HG02938 (cell line): Measurements from ENCODE around the gene ZNF644.
"Not testable (repeated sequence)": the region's sequence is repeated elsewhere in the genome, so short reads cannot be mapped to it uniquely, and the experiment has no call there.

Experiments
- ATAC-seq: cut with Tn5 transposase; IDR thresholded peaks from one replicate; pipeline ENCODE4 v1.9.1; 2021; ENCODE audit warnings: mild to moderate bottlenecking, moderate library complexity; ENCODE audit not compliant: unreplicated experiment

ZNF644 gene

GRCh38 chr1:91021686-91022517 lies at the start of gene ZNF644:
ZNF644 (minus strand) TSS chr1:91022035; CDS start chr1:90982353, 39,682 bp downstream.
- peak; percentile 75 for ATAC-seq

GRCh38 chr1:91070298-91070697 lies 48.5 kb upstream of the ZNF644 start:
- ATAC-seq, result no peak

DNA sequence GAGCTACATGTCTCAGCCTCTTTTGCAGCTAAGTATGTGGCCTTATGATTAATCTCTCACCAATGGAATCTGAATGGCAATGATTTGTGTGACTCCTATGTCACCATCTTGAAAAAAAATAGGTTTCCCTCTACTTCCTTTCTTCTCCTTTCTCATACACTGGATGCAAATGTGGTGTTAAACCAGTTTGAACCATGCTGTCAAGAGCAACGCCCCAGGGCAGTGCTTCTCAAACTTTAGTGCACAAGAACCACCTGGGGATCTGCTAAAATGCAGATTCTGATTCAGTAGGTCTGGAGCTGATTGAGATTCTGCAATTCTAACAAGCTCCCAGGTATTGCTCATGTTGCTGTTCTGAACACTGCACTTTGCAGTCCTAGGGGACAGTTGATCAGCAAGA lies 44.7 kb upstream of the ZNF644 start:
- no peak for ATAC-seq

GRCh38 chr1:91065337-91065736 lies 43.5 kb upstream of the ZNF644 start:
- ATAC-seq, result no peak

GRCh38 chr1:91063403-91063802 lies 41.6 kb upstream of the ZNF644 start:
- not testable (repeated sequence) for ATAC-seq

- no peak for ATAC-seq
These were observed 37.3 kb upstream of the ZNF644 start for GRCh38 chr1:91059157-91059556.

GRCh38 chr1:91057784-91058183 lies 35.9 kb upstream of the ZNF644 start:
- ATAC-seq, result no peak

DNA sequence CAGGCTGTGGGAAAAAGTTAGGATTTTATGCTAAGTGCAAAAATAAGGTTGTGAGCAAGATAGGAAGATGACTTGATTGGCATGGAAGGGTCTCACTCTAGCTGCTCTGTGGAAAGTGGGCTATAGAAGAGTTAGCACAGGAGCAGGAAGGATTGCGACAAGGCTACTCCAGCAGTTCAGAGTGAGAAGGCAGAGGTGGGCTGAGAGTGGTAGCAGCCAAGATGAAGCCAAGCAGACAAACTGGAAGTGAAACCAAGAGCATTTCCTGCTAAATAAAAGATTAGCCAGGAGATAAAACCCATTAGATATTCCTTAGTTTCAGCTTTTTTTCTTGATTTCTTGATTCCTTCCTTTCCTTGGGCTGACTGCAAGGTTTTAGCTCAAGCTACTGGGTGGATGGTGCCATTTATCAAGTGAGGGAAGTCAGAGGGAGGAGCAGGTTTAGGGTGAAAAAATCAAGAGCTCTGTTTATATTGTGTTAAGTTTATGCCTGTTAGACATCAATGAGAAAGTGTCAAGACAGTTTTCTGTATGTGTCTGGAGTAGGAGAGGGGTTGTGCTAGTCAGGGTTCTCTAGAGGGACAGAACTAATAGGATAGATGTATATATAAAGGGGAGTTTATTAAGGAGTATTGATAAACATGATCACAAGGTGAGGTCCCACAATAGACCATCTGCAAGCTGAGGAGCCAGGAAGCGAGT lies 33.1 kb upstream of the ZNF644 start:
- ATAC-seq, result peak; percentile 80

DNA sequence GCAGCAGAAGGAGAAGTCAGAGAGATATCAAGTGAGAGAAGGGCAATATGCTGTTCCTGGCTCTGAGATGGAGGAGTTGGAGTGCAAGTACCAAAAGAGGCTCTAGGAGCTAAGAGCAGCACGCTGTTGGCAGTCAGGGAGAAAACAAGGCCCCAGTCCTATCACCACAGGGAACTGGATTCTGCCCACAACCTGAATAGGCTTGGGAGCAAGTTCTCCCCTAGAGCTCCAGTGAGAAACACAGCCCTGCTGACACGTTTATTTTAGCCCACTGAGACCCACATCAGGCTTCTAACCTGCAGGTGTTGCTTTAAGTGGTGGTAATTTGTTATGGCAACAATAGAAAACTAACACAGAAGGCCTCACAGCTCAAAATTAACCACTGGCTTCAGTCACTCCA lies 31.8 kb upstream of the ZNF644 start:
- no peak for ATAC-seq

DNA sequence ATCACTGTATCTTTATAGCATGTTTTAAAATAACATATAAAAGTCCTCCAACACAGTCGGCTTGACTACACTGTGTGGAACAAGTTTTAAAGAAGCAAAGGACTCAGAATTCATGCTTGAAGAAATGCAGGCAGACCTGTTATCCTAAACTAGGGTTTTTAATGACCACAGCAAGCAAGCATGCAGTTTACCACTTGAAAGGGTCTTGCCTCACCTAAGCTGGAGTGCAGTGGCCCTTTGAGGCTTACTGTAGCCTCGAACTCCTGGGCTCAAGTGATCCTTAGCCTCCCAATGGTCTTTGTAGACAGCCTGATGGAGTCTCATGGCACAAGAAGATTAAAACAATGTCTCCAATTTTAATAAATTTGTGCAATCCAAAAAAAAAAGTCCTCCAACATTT lies 27.7 kb upstream of the ZNF644 start:
- ATAC-seq, result not testable (repeated sequence)

DNA sequence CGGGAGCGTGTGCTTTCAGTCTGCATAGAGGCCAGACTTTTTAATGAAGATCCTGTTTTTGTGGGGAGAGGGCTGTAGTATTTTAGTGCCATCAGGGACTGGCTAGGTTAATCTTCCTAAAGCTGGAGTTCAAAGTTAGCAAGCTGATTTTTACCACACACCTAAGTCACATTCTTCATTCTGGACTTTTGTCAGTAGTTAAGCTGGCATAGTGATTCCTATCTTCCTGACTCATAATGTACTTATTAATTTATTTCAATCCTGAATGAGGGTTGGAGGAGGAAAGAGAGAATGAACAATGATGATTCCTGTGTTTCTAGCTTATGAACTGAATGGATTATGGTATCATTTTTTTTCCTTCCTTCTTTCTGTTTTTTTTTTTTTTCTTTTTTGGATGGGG lies 24.9 kb upstream of the ZNF644 start:
- ATAC-seq, result no peak

- no peak for ATAC-seq
These were observed 23.4 kb upstream of the ZNF644 start for GRCh38 chr1:91045284-91045683.

DNA sequence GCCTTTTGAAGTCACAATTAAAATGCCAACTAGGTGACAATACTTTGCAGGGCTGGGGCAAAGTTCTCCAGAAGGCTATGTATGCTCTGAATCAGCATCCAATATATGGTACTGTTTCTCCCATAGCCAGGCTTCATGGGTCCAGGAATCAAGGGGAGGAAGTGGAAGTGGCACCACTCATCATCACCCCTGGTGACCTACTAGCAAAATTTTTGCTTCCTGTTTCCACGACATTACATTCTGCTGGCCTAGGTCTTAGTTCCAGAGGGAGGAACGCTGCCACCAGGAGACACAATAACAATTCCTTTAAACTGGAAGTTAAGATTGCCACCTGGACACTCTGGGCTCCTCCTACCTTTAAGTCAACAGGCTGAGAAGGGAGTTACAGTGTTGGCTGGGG lies 22.9 kb upstream of the ZNF644 start:
- ATAC-seq, result not testable (repeated sequence)

DNA sequence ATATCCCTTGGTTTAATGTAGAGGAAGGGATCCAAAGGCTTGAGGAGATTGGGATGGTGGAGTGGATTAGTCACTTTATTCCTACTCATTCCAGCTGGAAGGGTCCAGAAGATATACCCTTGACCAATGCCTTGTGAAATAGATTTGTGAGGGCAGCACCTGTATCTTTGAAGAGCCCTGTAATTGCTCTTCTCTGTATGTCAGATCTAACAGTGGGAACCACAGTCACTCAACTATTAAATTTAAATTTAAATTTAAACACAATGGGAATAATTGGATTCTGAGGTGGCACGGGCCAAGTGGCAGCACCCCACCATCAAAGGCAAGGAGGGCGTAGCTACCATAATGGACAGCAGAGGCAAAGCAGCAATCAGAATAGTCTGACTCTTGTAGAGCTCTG lies 20.5 kb upstream of the ZNF644 start:
- ATAC-seq, result not testable (repeated sequence)

- ATAC-seq, result no peak
These were observed 16.7 kb upstream of the ZNF644 start for GRCh38 chr1:91038582-91038981.

- no peak for ATAC-seq
These were observed 15.3 kb upstream of the ZNF644 start for GRCh38 chr1:91036894-91037829.

DNA sequence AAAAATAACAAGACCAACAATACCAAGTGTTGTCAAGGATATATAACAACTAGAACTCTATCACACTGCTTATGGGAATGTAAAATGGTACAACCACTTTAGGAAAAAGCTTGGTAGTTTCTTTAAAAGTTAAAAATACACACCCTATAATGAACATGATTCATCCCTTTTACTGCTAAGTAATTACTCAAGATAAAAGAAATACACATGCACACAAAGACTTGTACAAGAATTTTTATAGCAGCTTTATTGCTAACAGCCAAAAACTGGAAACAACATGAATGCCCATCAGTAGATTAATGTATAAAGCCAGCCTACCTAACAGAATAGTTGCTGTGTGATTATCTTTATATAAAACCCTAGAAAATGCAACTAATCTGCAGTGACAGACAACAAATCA lies 10.5 kb upstream of the ZNF644 start:
- ATAC-seq, result no peak

- no peak for ATAC-seq
These were observed 9.2 kb upstream of the ZNF644 start for GRCh38 chr1:91031081-91031480.

DNA sequence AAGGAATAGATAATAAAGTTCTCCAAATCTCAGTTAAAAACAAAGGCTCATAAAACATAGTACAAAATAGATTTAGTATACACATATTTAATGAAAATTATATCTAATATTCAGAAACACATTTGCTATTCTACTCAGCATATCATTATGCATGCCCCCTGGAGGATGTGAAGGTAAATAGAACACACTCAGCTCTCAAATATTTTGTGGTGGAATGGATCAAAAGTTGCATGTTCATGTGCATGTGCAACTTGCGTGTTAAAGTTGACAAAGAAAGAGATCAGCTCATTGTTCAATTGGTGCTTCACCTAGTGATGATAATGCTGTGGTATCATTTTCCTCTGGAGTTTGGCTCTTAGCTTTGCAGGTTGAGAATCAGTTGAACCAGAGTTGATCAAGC lies 4.9 kb upstream of the ZNF644 start:
- no peak for ATAC-seq

DNA sequence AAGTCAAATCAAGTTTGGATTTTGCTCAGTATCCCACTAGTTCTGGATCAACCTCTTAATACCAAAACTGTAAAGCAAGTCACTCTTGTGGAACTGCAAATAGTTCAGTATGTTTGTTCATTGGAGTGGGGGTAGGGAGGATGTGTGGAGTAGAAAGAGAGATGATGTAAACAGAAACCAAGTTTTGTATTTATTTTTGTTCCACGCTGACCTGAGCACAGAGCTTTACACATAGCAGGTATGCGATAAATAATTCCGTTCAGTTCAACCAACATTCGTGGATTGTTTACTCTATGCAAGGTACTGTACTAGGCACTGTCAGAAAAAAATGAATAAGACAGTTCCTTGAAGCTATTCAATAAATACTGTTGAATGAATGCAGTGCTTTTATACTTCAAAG lies 4.5 kb upstream of the ZNF644 start:
- no peak for ATAC-seq

DNA sequence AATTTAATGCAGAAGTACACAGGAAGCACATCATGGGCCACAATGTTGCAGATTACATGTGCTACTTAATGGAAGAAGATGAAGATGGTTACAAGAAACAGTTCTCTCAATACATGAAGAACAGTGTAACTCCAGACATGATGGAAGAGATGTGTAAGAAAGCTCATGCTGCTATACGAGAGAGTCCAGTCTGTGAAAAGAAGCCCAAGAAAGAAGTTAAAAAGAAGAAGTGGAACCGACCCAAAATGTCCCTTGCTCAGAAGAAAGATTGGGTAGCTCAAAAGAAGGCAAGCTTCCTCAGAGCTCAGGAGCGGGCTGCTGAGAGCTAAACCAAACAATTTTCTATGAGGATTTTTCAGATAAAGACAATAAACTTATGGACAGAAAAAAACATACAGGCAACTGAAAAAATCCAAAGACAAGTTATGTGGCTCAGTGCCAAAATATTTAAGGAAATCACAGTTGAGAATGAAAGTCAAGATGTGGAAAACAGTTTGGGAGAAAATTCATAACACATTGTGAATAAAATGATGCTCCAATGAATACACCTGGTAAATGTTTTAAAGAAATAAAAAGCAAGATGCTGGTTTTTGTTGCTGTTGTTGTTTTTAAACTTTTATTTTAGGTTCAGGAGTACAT lies 2.8 kb upstream of the ZNF644 start:
- no peak for ATAC-seq
